ENCODE results near the gene GFI1B.
"Not testable (repeated sequence)": the region's sequence is repeated elsewhere in the genome, so short reads cannot be mapped to it uniquely, and the experiment has no call there.

Gene GFI1B

DNA sequence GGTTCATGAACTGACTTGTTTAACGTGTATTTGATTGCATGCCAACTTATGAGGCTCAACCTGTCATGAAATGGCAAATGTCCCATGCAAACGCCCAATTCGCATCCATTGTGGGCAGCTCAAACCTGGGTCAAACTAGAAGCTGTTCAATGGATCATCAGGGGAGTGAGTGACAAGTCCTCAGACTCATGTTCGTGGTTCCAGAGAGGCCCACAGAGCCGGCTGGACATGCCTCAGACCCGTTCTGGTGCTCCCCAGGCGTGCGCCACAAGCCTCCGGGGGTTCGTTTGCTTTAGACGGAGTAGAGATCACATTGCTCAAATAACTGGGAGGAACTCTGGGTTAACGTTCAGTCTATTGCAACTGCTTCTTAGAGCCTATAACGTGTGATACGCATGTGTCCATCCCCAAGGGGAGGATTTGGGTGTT is 15.0 kb downstream of the GFI1B start:
- DNase-seq, result no peak

- peak; percentile 84 for DNase-seq
Observed at GRCh38 chr9:132994410-132995120, 16.1 kb downstream of the GFI1B start.

DNA sequence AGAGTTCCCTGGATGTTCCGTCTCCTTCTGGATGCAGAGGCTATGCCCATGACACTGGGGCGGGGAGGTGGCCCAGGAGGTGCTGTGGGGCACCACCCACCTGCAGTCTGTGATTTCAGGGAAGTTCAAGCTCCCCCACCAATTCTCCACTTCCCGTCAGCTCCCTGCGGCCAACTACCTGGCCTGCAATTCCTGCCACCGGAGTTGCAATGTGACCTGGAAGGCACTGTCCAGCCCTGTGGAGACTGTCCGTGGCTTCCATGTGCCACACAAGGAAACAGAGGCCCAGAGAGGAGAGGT is 16.6 kb downstream of the GFI1B start:
- no peak for DNase-seq

- DNase-seq, result no peak
Observed at GRCh38 chr9:132995879-132996278, 17.4 kb downstream of the GFI1B start.

DNA sequence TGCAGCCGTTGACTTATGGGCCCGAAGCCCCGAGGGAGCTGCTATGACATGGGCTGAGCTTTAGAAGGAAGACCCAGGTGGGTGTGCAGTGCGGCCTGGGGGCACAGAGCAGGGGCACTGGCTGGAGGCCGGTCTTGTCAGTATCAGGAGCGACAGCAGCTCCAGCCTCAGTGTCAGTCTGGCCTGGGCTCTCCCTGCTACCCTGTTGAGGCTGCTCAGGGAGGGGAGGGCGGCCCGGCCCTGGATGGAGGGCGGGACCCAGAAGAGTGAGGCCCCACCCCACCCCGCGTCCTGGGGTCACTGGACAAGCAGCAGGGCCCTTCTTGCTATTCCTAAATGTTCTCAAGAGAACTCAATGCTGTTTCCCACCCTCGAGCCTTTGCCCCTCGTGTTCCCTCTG is 18.0 kb downstream of the GFI1B start:
- no peak for DNase-seq

DNA sequence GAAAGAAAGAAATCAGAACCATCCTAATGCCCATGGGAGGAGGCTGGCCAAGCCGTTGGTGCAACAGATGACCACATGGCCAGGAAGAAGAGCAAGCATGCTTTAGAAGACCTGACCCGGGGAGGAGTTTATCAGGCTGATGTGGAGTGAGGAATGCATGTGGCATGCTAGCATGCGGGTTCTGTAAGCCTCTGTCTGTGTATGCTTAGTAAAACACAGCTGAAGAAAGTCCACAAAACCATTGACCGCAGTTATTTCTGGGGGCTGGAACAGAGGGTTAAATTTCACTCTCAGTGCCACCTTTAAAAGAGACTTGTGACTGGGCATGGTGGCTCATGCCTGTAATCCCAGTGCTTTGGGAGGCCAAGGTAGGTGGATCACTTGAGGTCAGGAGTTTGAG is 19.1 kb downstream of the GFI1B start:
- no peak for DNase-seq

DNA sequence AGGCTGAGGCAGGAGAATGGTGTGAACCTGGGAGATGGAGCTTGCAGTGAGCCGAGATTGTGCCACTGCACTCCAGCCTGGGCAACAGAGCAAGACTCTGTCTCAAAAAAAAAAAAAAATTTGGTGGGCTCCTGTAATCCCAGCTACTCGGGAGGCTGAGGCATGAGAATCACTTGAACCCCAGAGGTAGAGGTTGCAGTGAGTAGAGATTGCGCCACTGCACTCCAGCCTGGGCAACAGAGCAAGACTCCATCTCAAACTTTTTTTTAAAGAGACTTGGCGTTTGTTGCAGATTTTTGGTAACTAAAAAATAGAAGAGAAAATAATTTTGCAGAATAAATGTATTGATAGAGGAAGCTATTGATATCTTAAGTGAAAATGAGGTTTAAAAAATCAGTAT is 19.7 kb downstream of the GFI1B start:
- DNase-seq, result not testable (repeated sequence)

DNA sequence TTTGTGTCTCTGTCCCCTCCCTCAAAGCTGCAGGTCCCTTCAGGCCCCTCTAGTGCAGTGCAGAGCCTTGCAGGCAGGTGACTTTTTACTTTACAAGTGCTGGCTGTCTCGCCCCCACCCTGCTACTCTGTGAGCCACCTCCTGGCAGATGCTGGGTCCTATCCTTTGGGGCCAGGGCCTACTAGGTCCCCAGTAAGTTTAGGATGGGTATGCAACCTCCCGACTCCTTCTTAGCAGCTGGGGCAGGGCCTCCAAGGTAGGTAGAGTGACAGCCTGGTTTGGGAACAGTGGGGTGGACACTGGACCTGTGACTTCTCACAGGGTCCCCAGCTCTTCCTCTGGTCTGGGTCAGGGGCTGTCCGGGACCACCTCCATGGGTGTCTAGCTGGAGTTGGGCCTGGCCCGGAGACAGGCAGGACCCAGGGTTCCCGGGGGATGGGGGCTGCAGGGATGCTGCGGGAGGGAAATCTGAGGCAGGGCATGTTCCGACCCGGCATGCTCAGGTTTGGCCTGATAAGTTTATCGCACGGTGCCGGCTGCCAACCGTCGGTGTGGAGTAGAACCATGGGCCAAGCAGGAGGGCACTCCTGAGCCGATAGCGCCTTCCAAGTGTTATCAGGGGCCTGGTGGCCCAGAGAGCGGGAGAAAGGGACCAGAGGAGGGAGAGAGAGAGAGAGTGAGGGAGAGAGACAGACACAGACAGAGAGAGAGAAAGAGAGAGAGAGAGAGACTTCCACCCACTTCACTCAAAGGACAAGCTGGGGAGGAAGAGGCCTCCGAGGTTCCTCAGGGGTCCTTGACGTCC is 20.5 kb downstream of the GFI1B start:
- DNase-seq, result no peak

DNA sequence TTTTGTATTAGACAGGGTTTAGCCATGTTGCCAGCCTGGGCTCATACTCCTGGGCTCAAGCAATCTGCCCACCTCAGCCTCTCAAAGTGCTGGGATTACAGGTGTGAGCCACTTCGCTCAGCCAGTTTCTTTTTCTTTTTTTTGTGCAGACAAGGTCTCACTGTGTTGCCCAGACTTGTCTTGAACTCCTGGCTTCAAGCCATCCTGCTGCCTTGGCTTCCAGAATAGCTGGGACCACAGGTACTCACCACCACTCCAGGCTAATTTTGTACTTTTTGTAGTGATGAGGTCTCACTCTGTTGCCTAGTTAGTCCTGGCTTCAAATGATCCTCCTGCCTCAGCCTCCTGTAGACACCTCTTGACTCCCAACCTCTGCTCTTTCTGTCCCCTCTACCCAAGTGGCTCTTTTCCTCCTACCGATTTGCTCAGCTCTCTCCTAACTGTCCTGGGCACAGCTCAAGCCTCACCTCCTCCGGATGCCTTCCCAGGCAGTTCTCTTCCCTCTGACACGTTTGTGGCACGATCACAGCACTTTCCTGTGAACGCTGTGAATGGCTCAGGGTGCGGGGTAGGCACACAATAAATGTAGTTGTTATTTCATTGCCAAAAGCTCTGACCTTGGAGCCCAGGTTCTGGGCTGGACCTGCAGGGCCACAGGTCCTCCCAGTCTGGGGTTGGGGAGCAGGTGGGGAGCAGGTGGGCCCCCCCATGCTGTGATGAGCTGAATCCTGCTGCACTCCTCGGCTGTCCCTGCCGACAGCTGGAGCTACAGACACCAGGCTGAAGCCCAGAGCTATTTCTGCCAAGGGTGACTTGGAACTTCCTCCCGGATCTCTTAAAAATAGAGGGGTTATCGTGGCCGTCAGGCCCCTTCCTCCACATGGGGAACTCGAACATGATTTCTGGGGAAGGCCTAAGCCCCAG is 23.9 kb downstream of the GFI1B start:
- no peak for DNase-seq

DNA sequence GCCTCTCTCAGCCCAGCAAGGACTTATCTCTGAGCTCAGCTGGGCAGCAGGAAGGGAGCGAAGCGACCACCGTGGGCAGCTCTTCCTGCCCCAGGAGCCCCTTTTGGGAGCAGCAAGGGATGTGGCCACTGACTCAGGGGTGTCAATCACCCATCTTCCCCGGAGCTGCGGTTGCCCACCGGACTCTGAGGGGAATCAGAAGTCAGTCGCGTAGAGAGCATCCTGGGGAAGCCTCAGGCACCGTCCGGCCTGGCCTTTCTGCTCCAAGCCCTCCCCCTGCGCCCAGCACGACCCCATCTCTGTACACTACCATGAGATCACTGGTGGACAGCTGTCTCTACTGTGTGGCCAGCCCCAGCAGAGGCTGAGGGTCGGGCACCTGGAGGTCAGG is 24.6 kb downstream of the GFI1B start:
- no peak for DNase-seq

DNA sequence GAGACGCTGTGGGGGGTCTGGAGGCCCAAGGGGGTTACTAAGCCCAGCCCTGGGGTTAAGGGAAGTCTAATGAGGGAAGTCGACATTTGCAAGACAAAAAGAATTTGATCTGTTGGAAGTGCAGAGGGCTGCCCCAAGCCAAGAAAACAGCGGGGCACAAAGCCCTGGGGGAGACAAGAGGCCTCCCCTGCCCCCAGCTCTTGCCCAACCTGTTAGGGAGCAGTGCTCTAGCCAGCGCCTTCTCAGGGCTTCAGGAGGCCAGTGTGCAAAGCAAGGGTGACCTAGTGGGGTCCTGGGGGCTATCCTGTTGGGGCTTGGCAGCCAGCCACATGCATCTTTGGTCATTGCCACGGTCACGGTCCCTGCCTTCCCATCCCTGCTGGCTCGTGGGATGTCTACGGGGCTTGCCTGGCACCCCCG is 25.2 kb downstream of the GFI1B start:
- no peak for DNase-seq

- DNase-seq, result peak; percentile 40
Observed at GRCh38 chr9:133004091-133004998, 25.9 kb downstream of the GFI1B start.

- no peak for DNase-seq
Observed at GRCh38 chr9:133004999-133005760, 26.7 kb downstream of the GFI1B start.

- no peak for DNase-seq
Observed at GRCh38 chr9:133005957-133006356, 27.5 kb downstream of the GFI1B start.

DNA sequence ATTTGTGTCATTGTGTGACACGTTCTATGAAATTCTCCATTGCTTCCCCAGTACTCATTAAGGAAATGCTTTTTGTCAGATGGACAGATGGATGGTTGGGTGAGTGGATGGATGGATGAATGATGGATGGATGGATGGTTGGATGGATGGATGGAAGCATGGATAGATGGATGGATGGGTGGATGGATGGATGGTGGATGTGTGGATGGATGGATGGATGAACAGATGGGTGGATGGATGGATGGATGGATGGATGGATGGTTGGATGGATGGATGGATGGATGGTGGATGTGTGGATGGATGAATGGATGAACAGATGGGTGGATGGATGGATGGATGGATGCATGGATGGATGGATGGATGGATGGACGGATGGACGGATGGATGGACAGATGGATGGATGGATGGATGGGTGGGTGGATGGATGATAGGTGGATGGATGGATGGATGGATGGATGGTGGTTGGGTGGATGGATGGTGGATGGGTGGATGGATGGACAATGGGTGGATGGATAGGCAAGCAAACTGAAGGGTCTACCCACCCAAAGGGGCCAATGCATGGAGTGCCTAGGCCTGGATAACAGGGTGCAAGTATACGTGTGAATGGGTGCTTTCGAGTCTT is 28.3 kb downstream of the GFI1B start:
- no peak for DNase-seq

DNA sequence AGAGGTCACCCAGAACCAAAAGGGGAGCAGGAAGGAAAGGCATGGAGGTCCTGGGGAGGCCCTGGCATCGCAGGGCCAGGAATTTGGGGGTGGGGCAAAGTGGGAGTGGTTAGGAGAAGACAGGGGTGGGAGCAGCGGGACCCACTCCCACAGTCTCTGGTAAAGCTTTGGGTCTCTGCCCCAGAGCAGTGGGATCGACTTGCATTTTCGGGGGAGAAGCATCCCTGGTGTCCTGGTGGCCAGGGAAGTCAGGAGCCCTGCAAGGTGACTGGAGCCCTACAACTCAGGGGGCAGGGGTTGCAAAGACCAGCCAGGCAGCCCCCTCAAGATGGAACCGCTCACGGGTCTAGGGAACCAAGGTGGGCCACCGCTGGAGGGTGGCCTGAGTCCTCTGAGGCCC is 29.9 kb downstream of the GFI1B start:
- no peak for DNase-seq

DNA sequence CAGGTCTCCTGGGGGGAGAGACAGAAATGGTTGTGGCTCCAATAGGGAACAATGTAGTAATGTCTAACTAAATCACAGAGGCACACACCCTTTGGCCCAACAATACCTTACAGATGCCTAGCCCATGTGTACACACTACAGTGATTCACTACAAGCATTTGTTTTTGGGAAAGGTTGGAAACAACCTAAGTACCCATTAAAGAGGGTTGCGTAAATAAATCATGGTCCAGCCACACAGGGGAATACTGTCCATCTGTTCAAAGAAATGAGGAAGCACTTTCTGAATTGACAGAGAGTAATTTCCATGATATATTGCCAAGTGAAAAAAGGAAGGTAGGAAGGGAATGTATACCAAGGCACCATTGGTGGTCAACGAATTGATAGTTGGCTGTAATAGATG is 30.3 kb downstream of the GFI1B start:
- DNase-seq, result peak; percentile 41

GRCh38 chr9:133009906-133010582 is 31.6 kb downstream of the GFI1B start:
- DNase-seq, result no peak

- DNase-seq, result no peak
Observed at GRCh38 chr9:133014696-133015095, 36.2 kb downstream of the GFI1B start.

DNA sequence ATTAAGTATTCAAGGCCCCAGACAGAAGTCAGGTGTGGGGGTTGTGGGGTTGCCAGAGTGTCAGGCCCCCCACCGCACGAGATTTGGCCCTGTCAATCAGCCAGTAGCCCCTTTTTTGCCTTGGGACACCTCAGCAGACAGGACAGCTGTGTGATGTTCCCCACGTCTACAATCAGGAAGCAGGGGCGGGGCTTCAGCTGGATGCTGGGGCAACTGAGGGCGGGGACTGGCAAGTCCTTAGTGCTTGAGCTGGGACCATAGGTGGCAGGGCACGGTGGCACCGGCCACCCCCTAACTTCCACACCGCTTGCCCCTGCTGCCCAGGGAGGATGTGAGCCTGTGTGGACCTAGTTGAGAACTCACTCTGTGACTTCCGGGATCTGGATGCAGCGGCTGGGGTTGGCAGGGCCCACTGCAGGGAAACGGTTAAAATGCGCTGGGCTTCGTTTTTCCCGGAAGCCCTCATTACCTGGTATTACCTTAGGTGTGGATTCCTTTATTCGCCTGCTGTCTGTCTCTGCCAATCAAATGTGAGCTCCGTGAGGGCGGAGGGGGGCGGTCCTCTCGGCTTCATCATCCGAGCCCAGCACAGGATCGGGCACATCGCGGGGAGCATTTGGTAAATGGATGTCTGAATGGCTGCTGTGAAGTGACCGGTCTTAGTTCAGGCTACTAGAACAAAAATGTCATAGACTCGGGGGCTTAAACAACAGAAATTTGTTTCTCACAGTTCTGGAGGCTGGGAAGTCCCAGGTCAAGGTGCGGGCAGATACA is 44.8 kb downstream of the GFI1B start:
- peak; percentile 55 for DNase-seq

Measured in inflammatory macrophage treated with lipopolysaccharide for 4 hours (primary cell).